HG03095 (cell line): ENCODE measurements around the gene MAML2.
"Not testable (repeated sequence)": the region's sequence is repeated elsewhere in the genome, so short reads cannot be mapped to it uniquely, and the experiment has no call there.

Experiments used
- ATAC-seq: cut with Tn5 transposase; IDR thresholded peaks from one replicate; pipeline ENCODE4 v1.9.1; 2021; ENCODE audit warnings: moderate library complexity; ENCODE audit not compliant: unreplicated experiment

The MAML2 gene

GRCh38 chr11:96294289-96294688, 48.7 kb downstream of the MAML2 start:
- no peak for ATAC-seq

DNA sequence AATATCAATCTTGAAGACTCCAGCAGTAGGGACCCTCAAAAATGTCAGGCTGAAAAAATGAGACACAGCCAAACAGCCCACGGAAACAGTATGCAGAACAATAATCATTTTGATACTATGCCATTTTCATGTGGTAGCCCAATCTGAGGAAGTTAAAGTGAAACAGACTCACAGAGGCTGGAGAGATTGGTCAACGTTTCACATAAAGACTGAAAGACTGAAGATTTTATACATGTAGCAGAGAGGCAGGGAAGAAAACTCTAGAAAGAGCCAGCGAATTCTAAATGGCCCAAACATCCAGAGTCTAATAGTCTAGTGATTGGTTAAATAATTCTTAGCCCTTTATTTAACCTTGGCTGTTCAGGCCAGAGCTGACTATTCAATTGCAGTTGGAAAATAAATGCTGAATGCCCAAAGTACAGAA, 49.4 kb downstream of the MAML2 start:
- ATAC-seq = peak; percentile 72

- no peak for ATAC-seq
Observed at GRCh38 chr11:96293109-96293508, 49.9 kb downstream of the MAML2 start.

DNA sequence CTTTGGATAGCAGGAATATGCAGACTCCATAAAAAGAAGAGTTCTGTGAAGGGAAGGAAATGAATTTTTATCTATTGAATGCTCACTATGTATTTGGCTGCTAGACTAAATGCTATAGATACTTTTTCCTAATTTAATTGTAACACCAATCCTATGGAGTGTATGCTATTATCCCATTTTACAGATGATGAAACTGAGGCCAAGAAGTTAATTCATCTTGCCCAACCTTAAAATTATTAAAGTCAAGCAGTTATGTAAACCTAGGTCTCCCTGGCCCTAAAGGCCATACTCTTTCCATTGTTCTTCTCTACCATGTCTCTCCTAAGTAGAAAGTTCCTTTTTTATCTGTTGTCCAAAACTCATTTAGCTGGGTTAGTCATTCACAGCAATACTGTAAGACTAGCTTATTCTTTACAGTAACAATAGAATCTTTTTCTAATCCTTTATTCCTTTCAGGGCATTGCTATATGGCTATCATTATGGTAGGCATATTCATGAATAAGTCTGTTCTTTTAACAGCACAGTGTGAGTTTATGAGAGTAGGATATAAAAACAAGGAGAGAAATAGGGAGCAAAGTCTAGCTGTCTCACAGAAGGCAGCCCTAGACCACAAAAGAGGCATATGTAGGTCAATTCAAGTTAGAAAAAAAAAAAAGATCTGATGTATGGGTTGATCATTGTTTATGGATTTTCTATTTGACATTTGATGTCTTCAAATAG, 50.5 kb downstream of the MAML2 start:
- ATAC-seq = no peak

- ATAC-seq = no peak
Observed at GRCh38 chr11:96290631-96291030, 52.4 kb downstream of the MAML2 start.

- no peak for ATAC-seq
Observed at GRCh38 chr11:96290031-96290430, 53.0 kb downstream of the MAML2 start.

- ATAC-seq = peak; percentile 46
Observed at GRCh38 chr11:96288915-96289314, 54.1 kb downstream of the MAML2 start.

DNA sequence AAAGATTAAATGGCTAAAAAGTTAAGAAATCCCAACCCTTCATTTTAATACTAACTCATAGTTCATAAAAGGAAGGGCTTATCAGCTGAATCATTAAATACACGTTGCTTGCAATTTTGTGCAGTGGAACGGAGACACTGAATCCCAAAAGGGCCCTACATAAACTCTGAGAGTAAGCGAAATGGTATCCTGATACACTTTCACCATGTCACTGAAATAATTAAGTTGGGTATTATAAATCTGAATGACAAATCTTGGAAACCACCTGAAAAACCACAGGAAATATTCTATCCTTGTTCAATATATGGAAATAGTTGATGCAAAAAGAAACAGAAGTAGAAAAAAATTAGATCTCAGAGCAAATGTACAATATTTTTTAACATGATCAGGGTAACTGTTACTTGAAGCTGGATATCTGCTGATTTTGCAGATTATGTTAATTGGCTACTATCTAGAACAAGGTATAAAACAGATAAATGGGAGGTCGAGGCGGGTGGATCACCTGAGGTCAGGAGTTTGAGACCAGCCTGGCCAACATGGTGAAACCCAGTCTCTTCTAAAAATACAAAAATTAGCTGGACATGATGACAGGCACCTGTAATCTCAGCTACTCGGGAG, 55.1 kb downstream of the MAML2 start:
- no peak for ATAC-seq

DNA sequence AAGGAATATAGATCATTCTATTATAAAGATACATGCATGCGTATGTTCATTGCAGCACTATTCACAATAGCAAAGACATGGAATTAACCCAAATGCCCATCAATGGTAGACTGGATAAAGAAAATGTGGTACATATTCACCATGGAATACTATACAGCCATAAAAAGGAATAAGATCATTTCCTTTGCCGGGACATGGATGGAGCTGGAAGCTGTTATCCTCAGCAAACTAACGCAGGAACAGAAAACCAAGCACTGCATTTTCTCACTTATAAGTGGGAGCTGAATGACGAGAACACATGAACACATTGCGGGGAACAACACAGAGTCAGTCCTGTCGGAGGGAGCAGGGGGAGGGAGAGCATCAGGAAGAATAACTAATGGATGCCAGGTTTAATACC, 57.0 kb downstream of the MAML2 start:
- not testable (repeated sequence) for ATAC-seq

GRCh38 chr11:96284917-96285316, 58.1 kb downstream of the MAML2 start:
- no peak for ATAC-seq

DNA sequence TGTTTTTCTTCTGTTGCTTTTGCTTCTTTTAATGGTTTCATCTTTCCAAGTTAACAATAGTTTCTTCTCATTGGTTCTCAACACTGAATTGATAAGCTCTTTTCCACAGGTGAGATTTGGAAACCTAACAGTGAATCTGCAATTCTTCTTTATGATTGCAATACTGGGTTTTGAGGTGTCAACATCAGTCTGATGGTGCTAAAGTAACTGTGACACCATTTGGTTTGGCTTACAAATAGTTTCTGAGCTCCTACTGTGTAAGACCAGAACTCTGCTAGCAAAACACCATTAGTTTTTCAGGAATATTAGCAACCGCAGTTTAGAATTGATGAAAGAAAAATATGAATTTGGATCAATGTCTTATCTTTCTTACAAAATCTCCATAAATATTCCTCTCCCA, 58.6 kb downstream of the MAML2 start:
- no peak for ATAC-seq

DNA sequence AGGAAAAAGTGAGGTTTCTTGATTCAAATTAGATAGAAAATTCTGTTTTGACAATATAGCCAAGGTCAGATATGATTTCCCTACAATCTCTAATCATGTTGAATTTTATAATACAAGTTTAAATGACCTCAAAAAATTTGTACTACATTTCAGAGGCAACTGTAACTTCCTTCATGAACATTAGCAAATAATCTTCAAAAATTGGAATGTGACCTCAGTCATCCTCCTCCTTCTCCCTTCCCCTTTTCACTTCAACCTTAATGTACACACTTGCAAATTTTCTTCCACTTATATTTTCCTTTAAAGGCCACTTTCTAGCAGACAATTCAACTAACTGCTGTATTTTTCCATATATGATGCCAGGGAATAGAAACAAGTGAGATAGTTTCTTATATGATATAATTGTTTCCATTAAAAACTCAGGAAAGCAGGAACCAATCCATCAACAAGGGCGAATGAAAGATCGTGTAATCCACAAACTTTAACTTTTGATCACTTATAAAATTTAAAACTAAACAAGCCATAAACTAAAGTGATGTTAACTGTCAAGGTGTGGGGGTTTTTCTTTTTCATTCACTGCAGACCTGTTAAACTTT, 60.3 kb downstream of the MAML2 start:
- no peak for ATAC-seq

DNA sequence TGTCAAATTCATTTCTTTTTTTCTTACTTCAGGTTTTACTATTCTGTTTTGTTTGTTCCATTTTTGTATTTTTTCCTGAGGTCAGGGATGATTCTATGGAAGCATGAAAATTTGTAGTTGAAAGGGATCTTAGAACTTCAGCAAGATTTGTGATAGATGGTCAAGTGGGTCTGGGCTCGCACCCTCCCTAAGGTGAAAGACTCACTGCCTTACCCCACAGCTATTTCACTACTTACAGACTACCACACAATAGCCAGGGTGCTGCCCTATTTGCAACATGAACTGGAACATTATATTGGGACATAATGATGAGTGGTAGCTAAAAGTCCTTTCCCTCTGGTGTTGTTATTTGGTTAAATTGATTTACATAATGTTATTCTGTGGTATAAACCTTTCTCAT, 62.6 kb downstream of the MAML2 start:
- no peak for ATAC-seq

DNA sequence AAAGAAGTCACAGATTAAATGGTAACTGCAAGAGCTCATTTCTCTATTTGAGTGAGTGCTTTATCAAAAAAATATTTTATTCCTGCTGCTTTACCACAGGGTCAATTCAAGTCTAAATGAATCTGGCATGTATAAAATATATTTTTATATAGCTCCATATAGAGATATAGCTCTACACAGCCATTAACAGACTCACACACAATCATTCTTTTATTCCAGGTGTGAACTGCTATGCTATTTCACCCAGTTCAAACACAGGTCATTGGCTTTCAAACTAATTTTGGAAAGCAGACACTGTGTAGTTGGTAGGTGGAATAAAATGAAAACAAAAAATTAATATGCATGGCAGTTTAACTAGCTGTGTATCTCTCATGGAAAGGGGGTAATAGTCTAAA, 63.1 kb downstream of the MAML2 start:
- ATAC-seq = no peak

DNA sequence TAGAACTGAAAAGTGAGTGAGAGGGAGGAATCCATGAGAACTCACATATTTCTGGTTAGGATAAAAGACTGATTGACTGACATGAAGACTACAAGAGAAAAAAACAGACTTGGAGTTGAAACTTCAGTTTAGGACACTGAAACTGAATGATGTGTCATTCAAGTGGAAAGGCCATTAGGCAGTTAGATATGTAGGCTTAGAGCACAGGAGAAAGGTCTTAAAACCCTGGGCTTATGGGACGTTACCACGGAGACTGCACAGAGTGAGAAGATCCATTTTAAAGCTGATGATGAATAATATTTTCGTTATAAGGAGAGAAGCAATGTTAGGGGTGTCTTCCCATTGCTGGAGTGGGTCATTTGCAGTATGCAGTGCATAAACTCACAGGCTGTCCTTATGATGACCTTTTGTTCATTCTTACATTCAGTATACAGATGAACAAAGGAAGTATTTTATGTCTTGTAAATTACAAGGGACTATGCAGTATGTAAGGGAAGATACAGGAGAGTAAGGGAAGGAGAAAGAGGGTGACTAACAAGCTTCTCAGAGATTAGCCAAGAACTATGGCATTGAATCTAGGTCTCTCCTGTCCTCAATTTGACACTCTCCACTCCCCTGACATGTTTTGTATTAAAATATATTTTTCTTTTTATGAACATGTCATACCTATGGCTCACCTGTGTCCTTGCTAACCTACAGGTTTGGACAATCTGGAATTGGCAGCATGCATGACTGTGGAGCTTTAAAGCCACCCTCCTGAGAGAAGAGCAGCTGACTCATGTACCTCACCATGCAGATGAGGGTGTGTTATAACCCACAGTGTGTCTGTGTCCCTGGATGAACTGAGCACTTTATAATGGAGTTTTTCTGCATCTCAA, 63.7 kb downstream of the MAML2 start:
- ATAC-seq = no peak

- ATAC-seq = no peak
Observed at GRCh38 chr11:96278039-96278897, 64.7 kb downstream of the MAML2 start.

DNA sequence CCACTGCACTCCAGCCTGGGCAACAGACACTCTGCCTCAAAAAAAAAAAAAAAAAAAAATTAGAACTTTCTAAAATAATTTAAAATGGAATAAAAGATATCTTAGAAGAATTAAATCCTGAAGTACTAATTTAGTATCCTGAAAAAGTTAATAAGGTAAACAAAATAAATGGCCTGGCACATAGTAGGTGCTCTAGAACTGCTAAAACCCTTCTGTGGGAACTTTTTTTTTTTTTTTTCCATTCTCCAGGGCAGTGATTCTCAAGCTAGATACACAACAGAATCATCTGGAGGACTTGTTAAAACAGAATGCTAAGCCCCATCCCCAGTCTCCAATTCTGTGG, 65.3 kb downstream of the MAML2 start:
- ATAC-seq = no peak

GRCh38 chr11:96276836-96277235, 66.2 kb downstream of the MAML2 start:
- no peak for ATAC-seq

- no peak for ATAC-seq
Observed at GRCh38 chr11:96275801-96276594, 67.0 kb downstream of the MAML2 start.

DNA sequence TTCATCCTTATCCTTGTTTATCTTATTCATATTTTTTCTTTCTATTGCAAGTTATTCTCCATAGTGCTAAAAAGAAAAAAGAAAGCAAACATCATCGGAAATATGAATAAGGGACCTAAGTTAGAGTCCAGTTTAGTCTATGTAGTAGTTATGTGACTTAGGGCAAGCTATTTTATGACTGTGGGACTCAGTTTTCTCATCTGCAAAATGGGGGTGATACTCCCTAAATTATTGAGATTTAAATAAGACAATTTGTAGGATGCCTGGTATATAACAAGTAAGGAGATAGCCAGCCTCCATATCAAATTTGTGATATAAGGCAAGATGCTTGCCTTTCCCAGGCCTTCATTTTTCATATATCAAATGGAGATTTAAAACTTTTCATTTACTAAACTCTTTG, 69.5 kb downstream of the MAML2 start:
- no peak for ATAC-seq
